Colon (tissue), 2 donors: ENCODE results near the gene DNAJC28.
"Not testable (repeated sequence)": the region's sequence is repeated elsewhere in the genome, so short reads cannot be mapped to it uniquely, and the experiment has no call there.

Experiments used
- FAIRE-seq: peaks from 2 replicates; lab custom pipeline; 2012; peaks lifted over from hg19 to GRCh38; lab: Jason Lieb, UNC
- donor health status: control.
- donor health status: control.

Gene DNAJC28, protein sequence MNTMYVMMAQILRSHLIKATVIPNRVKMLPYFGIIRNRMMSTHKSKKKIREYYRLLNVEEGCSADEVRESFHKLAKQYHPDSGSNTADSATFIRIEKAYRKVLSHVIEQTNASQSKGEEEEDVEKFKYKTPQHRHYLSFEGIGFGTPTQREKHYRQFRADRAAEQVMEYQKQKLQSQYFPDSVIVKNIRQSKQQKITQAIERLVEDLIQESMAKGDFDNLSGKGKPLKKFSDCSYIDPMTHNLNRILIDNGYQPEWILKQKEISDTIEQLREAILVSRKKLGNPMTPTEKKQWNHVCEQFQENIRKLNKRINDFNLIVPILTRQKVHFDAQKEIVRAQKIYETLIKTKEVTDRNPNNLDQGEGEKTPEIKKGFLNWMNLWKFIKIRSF

DNA sequence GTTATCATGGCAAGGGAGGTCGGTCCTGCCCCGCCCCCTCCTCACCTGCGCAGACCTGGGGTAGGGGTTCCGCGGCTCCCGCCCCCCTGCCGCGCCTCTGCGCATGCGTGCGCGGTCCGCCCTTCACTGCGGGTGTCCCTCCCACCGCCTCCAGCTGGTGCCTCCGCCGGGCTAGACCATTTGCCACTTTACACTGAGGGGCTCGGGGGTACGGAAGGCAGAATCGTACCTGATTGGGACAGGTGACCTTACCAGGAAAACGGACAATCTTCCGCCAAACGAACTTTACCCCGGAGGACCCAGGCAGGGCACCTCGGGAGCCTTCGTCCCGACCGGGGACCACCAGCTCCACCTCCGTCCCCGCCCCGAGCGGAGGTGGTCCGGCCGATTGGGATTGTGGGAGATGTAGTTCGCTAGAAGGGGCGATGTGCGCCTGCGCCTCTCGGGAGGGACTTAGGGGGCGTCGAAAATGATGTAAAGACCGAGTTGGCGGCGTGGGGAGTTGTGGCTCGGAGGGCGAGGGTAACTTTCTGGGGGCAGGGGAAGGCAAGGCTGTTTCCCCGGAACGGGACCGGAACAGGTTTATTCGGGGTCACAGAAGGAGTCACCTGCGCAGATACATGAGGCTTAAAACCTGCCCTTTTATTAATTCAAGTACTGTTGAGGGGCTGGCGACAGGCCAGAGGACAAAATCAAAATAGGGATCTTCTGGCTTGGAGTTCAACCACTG, at the start of gene DNAJC28:
Gene DNAJC28 (minus strand): TSS at position 344 of the 730 bp plus-strand sequence. CDS start 2,323 bp downstream, outside the sequence.
- FAIRE-seq: no peak

DNA sequence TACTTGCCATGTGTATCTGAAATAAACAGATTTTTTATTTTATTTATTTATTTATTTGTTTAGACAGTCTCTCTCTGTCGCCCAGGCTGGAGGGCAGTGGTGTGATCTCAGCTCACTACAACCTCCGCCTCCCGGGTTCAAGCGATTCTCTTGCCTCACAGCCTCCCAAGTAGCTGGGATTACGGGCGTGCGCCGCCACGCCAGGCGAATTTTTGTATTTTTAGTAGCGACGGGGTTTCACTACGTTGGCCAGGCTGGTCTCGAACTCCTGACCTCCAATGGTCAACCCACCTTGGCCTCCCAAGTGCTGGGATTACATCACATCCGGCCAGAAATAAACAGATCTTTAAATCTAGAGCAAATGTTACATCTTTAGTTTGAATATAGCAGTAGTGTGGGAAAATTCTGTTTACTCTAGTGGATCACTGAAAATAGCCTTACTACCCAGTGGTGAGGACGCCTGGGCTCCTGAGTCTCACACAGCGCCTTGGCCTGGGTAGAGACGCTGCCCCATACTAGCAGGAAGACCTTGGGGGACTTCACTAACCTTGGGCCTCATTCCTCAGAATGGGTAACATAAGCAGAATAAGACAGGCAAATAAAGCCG, 49.7 kb upstream of the DNAJC28 start:
- FAIRE-seq: no peak

DNA sequence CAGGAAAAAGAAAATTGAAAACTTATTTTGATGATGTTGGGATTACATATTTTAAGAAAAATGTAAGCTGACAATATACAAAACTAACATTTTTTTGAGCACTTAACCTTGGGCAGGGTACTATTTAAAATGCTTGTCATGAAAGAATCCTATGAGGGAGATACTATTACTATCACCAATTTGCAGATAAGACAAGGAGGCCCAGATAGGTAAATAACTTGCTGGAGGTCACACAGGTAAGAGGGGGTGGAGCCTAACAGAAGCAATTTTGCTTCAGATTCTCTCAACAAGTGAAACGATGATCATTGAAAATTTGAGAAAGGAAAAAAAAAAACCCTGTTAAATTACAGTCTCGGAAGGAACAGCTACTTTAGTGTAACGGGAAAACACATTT, 49.2 kb upstream of the DNAJC28 start:
- no peak for FAIRE-seq

DNA sequence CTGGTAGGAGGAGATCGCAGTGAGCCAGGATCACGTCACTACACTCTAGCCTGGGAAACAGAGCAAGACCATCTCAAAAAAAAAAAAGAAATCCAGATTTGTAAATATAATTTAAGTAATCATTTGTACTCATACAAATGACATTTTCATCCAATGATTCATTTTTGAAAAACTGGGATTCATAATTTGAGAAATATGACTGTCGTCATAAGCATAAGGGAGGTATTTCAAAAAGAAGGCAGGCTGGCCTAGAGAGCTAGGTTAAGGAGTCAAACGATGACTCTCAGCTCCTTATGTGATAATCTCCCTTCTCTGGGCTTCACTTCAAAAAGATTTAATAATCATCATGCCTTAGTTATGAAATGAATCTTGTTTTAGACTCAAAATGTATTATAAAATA, 48.1 kb upstream of the DNAJC28 start:
- FAIRE-seq: no peak

DNA sequence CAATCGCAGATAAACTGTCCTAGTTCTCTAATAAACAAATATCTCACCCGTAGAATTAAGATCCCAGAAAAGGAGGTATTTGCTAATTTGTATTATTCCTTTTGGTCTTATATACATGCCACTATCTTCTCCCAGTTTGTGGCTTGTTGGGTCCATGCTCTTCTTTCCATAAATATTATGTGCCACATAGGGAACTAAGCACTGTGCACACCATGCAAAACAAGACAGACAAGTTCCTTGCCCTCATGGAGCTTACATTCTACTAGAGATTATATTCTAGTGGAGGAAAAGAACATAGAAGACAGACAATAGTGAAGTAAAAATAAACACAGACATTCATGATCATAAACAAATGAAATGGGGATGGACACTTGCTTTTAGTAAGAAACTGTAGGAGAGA, 45.7 kb upstream of the DNAJC28 start:
- no peak for FAIRE-seq

DNA sequence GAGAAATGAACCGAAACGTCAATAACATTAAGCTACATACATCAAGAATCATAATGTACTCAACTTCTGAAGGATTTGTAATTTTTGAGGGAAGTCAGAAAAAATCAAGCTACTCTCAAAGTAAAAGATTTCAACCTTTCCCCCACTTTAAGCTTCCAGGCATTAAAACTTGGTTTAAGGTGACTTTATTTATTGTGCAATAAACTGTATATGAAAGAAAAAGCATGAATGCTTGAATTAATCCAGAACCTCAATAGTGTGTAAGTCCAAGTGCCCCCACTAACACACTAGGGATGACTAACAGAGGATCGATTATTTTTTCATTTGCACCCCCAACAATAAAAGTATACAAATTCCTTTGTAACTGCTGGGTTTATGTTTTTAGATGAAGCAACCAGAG, 39.5 kb upstream of the DNAJC28 start:
- FAIRE-seq: no peak

DNA sequence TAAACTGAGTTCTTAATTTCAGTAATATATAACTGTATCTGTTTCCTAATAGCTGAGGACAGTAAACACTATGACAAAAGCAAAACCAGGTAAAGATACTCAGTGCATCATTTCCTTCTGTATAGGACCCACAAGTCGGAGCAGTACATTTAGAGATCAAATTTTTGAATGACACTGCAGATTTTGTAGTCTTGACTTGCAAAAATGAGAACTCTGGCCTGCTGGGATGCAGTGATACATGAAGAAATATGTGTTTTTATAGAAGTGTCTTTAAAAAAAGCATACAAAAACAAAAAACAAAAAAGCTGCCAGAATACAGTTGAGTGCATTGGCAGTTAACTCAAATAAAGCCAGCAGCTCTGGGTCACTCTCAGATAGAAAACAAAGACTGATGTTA, 31.4 kb upstream of the DNAJC28 start:
- no peak for FAIRE-seq

DNA sequence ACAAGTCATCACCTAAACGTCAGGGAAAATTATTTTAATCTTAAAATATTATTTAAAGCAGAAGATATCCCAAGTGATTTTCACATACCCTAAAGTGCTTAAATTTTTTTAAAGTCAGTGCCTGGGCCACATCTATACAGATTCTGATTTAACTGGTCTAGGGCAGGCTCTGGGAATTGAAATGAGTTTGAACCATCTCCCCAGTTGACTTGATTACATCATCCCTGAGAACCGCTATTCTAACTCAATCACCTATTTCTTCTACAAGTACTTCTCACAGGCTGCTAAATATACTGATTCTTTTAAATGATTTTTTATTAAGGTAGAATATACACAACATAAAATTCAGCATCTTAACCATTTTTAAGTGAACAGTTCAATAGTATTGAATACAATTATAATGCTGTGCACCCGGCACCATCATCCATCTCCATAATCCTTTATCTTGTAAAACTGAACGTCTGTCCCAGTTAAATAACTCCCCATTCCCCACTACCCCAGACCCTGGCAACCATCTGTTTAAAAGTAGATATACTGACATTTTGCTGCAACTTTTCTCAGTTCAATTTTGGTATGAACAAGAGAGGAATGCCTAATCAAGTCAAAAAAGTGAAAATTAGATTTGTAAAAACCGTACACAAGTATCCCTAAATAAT, 30.9 kb upstream of the DNAJC28 start:
- no peak for FAIRE-seq

DNA sequence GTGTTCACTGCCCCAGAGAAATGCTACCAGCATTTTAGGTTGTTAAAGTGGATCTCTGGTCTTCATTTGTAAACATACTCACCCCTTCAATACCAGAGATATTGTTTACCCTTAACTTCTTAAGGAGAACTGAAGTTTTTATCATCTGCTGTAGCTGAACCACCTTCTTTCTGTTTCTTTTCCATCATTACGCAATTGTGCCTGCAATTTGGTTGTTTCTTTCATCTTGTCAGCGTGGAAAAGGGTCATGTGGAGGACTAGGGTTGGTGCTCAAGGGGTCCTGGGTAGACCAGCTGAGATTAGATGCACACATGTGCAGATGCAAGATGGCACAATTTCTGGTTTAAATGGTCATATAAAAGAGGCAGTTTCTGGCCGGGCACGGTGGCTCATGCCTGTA, 27.4 kb upstream of the DNAJC28 start:
- FAIRE-seq: no peak

DNA sequence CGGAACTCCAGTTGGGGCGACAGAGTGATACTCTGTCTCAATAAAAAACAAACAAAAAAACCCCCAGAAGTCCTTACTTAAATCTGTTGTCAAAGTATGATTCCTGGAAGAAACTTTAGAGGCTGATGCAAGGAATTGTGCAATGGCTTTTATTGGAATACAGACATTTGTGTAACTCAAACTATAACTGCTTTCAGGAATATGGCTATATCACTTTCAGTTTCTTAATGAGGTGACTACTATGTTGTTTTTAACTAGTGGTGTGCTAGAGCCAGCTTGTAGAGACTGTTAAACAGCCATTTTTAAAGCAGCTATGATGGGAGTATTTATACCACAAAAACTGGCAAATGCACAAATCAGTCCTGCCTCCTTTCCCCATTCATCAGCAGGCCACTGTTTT, 22.7 kb upstream of the DNAJC28 start:
- no peak for FAIRE-seq

DNA sequence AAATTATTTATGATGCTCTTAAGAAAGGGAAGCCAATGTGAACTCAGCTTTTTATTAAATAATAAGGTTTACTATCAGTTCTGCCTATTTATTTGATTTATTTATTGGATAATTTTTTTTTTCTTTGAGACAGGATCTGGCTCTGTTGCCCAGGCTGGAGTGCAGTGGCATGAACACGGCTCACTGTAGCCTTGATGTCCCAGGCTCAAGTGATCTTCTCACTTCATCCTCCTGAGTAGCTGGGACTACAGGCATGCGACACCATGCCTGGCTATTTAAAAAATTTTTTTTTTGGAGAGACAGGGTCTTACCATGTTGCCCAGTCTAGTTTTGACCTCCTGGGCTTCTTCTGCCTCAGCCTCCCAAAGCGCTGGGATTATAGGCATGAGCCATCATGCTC, 21.0 kb upstream of the DNAJC28 start:
- no peak for FAIRE-seq

DNA sequence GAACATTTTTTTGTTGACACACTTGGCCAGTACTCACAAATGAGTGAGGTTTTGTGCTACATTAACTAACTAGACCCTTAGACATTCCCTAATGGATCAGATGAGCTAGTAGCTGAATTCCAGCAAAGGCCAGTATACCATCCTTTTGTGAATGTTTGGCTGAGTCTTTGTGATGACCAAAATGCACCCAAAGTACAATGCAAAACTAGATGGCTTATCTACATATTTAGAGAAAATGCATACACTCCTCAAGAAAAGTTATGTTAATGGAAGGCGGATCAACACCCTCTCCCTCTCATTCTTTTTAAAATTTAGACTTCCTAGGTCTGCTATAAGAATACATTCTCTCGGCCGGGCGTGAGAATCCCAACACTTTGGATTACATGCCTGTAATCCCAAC, 20.1 kb upstream of the DNAJC28 start:
- no peak for FAIRE-seq

DNA sequence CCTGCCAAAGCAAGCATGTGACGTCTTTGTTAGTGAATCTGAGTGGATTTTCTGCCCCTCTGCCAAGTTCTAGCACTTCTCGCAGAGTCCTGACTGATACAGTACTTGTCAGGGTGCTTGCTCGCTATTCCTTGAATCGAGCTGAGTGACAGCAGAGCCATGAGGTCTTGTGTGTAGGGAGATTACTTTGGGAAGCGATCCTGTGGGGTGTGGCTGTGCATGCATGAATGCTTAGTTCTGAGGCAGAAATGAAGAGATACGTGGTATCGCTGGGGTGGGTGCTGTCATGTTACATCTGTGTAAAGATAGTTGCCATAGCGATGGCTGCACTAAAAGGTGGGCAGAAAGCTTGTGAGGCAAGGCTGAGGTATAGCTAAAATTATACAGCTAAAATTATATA, 19.3 kb upstream of the DNAJC28 start:
- FAIRE-seq: no peak

DNA sequence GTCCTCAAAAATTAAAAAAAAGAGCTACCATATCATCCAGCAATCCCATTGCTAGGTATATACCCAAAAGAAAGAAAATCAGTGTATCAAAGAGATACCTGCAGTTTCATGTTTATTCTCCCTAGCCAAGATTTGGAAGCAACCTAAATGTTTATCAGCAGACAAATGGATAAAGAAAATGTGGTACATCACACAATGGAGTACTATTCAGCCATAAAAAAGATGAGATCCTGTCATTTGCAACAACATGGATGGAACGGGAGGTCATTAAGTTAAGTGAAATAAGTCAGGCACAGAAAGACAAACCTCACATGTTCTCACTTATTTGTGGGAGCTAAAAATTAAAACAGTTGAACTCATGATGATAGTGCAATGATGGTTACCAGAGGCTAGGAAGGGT, 15.5 kb upstream of the DNAJC28 start:
- FAIRE-seq: not testable (repeated sequence)

DNA sequence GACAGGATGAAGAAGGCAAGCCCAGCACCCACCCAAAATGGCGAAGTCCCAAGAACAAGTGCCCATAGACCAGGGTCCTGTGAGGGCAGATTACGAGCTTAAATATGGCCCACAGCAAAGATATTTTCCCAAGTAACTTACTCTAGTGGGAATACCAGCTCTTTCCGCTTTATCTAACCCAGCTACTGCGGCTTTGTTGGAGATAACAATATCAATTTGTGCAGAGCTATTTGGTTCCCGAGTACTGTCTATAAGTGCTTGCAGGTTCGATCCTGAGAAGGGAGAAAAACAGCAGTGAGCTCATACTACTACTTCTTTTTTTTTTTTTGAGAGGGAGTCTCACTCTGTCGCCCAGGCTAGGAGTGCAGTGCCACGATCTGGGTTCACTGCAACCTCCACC, 14.3 kb upstream of the DNAJC28 start:
- FAIRE-seq: no peak

DNA sequence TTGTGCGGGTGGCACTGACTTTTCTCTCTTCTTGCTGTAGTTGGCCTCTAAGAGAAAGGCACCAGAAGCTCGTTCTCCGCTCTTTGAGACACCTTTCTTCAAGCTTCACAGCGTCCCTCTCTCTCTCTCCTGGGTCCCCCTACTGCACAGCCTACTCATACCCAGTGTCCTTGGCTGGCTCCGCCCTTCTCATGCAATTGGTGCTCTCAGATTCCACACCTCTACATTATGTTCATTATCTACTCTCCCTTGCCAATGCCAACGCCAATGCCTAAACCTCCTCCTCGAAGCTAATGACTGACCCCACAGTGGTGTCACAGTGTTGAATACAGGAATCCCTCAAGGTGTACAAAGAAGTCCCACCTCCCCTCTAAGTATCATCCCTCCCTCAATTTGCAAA, 4.8 kb upstream of the DNAJC28 start:
- no peak for FAIRE-seq

DNA sequence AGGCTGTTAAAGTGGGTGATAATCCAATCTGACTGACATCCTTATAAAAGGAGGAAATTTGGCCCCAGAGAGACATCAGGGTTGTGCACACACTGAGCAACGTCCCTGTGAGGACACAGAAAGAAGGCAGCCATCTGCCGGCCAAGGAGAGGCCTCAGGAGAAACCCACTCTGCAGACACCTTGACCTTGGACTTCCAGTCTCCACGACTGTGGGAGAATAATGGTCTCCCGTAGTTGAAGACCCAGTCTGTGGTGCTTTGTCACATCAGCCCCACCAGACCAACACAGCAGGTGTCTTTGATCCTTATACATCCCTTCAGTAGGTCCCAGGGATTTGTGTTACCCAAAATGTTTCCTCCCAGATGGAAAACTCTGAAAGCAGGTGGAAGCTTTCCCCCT, 4.2 kb upstream of the DNAJC28 start:
- FAIRE-seq: no peak

DNA sequence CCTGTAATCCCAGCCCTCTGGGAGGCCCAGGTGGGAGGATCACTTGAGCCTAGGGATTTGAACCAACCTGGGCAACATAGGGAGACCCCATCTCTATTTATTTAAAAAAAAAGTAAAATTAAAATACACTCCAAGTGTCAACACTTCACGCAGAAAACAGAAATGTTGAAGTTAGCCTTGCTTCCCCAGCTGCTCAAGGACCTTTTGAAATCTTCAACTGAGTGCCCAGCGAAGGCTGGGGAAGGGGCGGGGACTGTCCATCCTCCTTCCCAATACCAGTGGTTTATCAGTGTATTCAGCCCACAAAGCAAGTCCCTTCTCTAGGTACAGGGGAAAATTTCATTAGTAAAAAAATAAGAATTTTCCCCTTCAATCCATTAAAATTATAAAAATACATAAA, 2.2 kb upstream of the DNAJC28 start:
- no peak for FAIRE-seq

DNA sequence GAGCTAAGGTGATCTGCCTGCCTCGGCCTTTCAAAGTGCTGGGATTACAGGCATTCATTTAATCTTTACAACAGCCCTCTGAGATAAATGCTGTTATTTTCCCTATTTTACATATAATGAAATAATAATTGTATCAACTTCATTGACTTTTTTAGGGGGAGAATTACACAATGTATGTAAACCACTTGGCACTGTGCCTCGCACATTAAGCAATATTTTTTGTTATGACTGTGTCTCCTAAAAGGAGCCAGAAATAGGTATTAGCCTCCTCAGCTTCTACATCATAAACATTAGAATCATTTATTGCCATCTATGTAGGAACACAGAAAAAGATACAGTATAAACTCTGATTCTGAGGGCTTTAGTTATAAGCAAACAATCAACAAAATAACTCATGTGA, 1.1 kb upstream of the DNAJC28 start:
- FAIRE-seq: no peak

DNA sequence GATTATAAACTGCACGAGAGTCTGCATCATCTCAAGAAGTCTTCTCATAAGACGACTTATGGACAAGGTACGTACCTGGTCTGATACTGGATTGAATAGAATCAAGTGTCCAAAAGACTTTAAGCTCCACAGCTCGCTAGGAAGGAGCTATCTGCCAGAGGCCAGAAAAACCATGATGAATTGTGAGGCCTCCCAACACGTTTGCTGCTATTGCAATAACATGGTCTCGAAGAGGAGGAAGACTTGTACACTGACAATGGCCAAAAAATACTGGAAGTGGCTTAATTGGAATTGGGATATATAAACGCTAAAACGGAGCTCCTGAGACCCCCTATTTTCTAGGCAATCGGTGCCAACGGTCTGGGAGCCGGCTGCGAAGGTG, 534 bp downstream of the DNAJC28 start:
- FAIRE-seq: no peak

DNA sequence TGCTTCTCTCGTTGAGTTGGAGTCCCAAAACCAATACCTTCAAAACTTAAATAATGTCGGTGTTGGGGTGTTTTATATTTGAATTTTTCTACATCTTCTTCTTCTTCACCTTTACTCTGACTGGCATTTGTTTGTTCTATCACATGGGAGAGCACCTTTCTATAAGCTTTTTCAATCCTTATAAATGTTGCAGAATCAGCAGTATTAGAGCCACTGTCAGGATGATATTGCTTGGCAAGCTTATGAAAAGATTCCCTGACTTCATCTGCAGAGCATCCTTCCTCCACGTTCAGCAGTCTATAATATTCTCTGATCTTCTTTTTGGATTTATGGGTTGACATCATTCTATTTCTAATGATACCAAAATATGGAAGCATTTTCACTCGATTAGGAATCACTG, 2.6 kb downstream of the DNAJC28 start:
- FAIRE-seq: no peak

DNA sequence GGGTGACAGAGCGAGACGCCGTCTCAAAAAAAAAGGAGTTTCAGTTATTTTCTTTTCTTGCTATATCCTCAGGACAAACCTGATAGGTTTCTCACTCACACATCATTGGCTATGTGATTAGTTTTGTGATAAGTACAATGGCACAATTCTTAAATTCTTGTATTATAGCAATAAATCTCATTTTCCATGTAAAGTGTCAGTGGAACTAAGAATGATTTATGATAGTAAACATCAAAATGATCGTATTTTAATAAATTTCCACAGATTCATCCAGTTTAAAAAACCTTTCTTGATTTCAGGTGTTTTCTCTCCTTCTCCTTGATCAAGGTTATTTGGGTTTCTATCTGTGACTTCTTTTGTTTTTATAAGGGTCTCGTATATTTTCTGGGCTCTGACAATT, 3.5 kb downstream of the DNAJC28 start:
- no peak for FAIRE-seq
